GM23248 (cell line): ENCODE results near the gene ACIN1. TPM values are rescaled to one million over a fixed set of nuclear protein-coding genes. Genes with fewer than 3 reads are reported as not detected.

Experiments
- DNase-seq: peaks from one replicate; pipeline ENCODE4 v3.0.0-alpha.2; 2015
- H2AFZ ChIP-seq: fragments of 200-600 bp; sonication (generic); 2 replicates; pipeline ENCODE4 v1.6.1; 2016; ENCODE audit warnings: antibody characterized with exemption
- H3F3A ChIP-seq: fragments of 200-600 bp; sonication (generic); 2 replicates; pipeline ENCODE4 v1.6.1; 2016; ENCODE audit warnings: mild to moderate bottlenecking, antibody characterized with exemption, mixed run types; ENCODE audit not compliant: insufficient read depth
- H3K27ac ChIP-seq: fragments of 200-600 bp; sonication (generic); 2 replicates; pipeline ENCODE4 v1.5.1; 2016; ENCODE audit warnings: mild to moderate bottlenecking
- H3K27me3 ChIP-seq: fragments of 200-600 bp; sonication (generic); replicated peaks from 2 replicates; pipeline ENCODE4 v1.6.1; 2016; ENCODE audit warnings: mild to moderate bottlenecking; ENCODE audit not compliant: insufficient read depth
- H3K36me3 ChIP-seq: fragments of 200-600 bp; sonication (generic); 2 replicates; pipeline ENCODE4 v1.6.1; 2016; ENCODE audit warnings: low read depth, mild to moderate bottlenecking
- H3K4me1 ChIP-seq: fragments of 200-600 bp; sonication (generic); 2 replicates; pipeline ENCODE4 v1.6.1; 2016; ENCODE audit warnings: mild to moderate bottlenecking; ENCODE audit not compliant: insufficient read depth
- H3K4me2 ChIP-seq: fragments of 200-600 bp; sonication (generic); one replicate; pipeline ENCODE4 v1.6.1; 2016; ENCODE audit warnings: mild to moderate bottlenecking; ENCODE audit not compliant: unreplicated experiment
- H3K4me3 ChIP-seq: fragments of 200-600 bp; sonication (generic); 2 replicates; pipeline ENCODE4 v1.5.1; 2016; ENCODE audit warnings: mild to moderate bottlenecking
- H3K79me2 ChIP-seq: fragments of 200-600 bp; sonication (generic); 2 replicates; pipeline ENCODE4 v1.6.1; 2016; ENCODE audit warnings: mild to moderate bottlenecking; ENCODE audit not compliant: insufficient read depth
- H3K9ac ChIP-seq: fragments of 200-600 bp; sonication (generic); 2 replicates; pipeline ENCODE4 v1.6.1; 2016; ENCODE audit warnings: mild to moderate bottlenecking
- H3K9me2 ChIP-seq: fragments of 200-600 bp; sonication (generic); 2 replicates; pipeline ENCODE4 v1.6.1; 2016; ENCODE audit warnings: mixed run types, mild to moderate bottlenecking, moderate library complexity; ENCODE audit not compliant: insufficient read depth
- H3K9me3 ChIP-seq: fragments of 200-600 bp; sonication (generic); one replicate; pipeline ENCODE4 v1.6.1; 2017; ENCODE audit warnings: low read depth
- H4K20me1 ChIP-seq: fragments of 200-600 bp; sonication (generic); 2 replicates; pipeline ENCODE4 v1.6.0; 2016; ENCODE audit not compliant: insufficient read depth
- EZH2 ChIP-seq: fragments of 200-600 bp; sonication (generic); IDR thresholded peaks from 2 replicates; pipeline ENCODE4 v1.6.1; 2018; ENCODE audit warnings: antibody characterized with exemption, mild to moderate bottlenecking; ENCODE audit not compliant: insufficient read depth, poor library complexity, severe bottlenecking
- EZH2phosphoT487 ChIP-seq: fragments of 200-600 bp; sonication (generic); IDR thresholded peaks from 2 replicates; pipeline ENCODE4 v1.6.1; 2018; ENCODE audit warnings: antibody characterized with exemption, moderate library complexity, mild to moderate bottlenecking, low read depth; ENCODE audit not compliant: insufficient read depth
- WGBS, 2 experiments: methylation state at CpG; one replicate each; pipeline ENCODE4 v1.1.6; 2015 to 2017; ENCODE audit warnings: low lambda C conversion rate in 2 of 2, low coverage in 1 of 2; ENCODE audit errors: missing lambda C conversion rate in 2 of 2; 5-methylcytosine and 5-hydroxymethylcytosine counted together
- in situ Hi-C: fragments of 300-500 bp; cut with MboI; formaldehyde crosslinking; loops from 2 replicates; pipeline ENCODE4 v1.15.0; 2020
- polyA plus RNA-seq: library from polyadenylated mRNA; unstranded; fragments of >200 nt; fragmentation: Nextera tagmentation; extraction: Ambion mirVana; gene quantifications from 2 replicates; pipeline ENCODE4 v1.2.1, GENCODE V29; 2016
- total RNA-seq: library from RNA; depleted of rRNA; stranded (reverse); fragments of >200 nt; shearing (Covaris generic); gene quantifications from 2 replicates; pipeline ENCODE4 v1.2.3, GENCODE V29; 2014

ACIN1 gene
- total and polyA plus RNA-seq, 2 experiments from 2014 or later: 35.5 to 63.7 TPM

GRCh38 chr14:23136566-23137133, 41.7 kb upstream of the ACIN1 start:
- Histone ChIP-seq H3K4me1 (peaks cover 10% of the 10 kb centered on the region), H3F3A (no peaks in the 10 kb centered on the region), H3K79me2 (no peaks in the 10 kb centered on the region), H3K9ac (no peak overlapping the region), H3K9me3 (no peaks in the 10 kb centered on the region), H3K36me3 (no peaks in the 10 kb centered on the region), H3K4me3 (no peak overlapping the region), H3K27me3 (no peaks in the 10 kb centered on the region), H3K4me2 (no peak overlapping the region), H2AFZ (no peak overlapping the region), H3K9me2 (no peaks in the 10 kb centered on the region), H4K20me1 (no peaks in the 10 kb centered on the region), H3K27ac (no peak overlapping the region)
- 92 to 94% methylated on average over 14 to 16 of the region's 16 CpGs for WGBS, 2 experiments
- DNase-seq: no peak
- TF ChIP-seq EZH2: no peak
- no peak for TF ChIP-seq EZH2phosphoT487
- in situ Hi-C loops: no loop called here

DNA sequence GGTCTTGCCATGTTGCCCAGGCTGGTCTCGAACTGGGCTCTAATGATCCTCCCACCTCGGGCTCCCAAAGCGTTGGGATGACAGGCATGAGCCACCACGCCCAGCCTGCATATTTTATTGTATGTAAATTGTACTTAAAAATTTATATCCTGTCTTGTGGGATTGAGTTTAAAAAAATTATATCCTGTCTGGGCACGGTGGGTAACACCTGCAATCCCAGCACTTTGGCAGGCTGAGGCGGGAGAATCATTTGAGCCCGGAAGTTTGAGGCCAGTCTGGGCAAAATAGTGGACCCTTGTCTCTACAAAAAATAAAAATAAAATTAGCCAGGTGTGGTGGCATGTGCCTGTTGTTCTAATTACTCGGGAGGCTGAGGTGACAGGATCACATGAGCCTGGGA, 38.0 kb upstream of the ACIN1 start:
- no peak for TF ChIP-seq EZH2phosphoT487
- no peak for TF ChIP-seq EZH2
- no peaks in the 10 kb centered on the region for H3K79me2 ChIP-seq

DNA sequence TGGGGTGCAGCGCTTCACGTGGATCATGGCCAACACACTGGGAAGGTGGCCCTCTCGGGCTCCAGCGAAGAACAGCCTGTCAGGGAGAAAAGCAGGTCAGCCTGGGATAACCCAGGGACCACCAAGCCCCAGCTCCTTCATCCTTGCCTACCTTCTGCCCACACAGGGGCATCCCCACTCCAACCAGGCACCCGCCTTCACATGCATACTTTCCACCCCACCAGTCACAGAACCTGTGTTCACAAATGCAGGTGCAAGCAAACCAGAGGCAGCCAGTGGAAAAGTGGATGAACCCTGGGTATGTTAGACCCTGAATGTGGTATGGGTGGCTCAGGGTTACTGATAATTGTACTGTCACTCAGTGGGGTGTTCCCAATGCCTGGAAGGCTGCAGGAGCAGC, 36.5 kb upstream of the ACIN1 start:
- Histone ChIP-seq H2AFZ (no peak overlapping the region), H3K4me3 (no peak overlapping the region), H3K9me3 (no peaks in the 10 kb centered on the region), H3K9ac (no peak overlapping the region), H3F3A (no peaks in the 10 kb centered on the region), H3K27me3 (no peaks in the 10 kb centered on the region), H3K36me3 (no peaks in the 10 kb centered on the region), H3K9me2 (no peaks in the 10 kb centered on the region), H3K4me2 (no peak overlapping the region), H3K27ac (no peak overlapping the region), H4K20me1 (no peaks in the 10 kb centered on the region), H3K4me1 (no peaks in the 10 kb centered on the region), H3K79me2 (no peaks in the 10 kb centered on the region)
- TF ChIP-seq EZH2 (no peak), EZH2phosphoT487 (no peak)
- WGBS, 2 experiments: 83 to 91% methylated on average over 1 to 5 of the region's 5 CpGs
- no peak for DNase-seq
- in situ Hi-C loops: loop anchor here (5.0 kb wide), 1 partner anchor 51 kb away; the partner anchor contains the start of gene SLC7A8

More for the DNA sequence above, 38.0 kb upstream of the ACIN1 start:
- Histone ChIP-seq H3K4me2 (no peak overlapping the region), H3K27me3 (no peaks in the 10 kb centered on the region), H3K9me2 (no peaks in the 10 kb centered on the region), H3K36me3 (no peaks in the 10 kb centered on the region), H3K4me3 (no peak overlapping the region), H4K20me1 (no peaks in the 10 kb centered on the region), H3K9me3 (no peaks in the 10 kb centered on the region), H3K27ac (no peak overlapping the region), H3K4me1 (peaks cover 4% of the 10 kb centered on the region), H3K9ac (no peak overlapping the region), H2AFZ (no peak overlapping the region), H3F3A (no peaks in the 10 kb centered on the region)
- in situ Hi-C loops: loop anchor here (5.0 kb wide), 1 partner anchor 49 kb away; the partner anchor contains the start of gene SLC7A8
- DNase-seq: no peak
- WGBS, 2 experiments: 90 to 92% methylated on average over 8 of the region's 8 CpGs

DNA sequence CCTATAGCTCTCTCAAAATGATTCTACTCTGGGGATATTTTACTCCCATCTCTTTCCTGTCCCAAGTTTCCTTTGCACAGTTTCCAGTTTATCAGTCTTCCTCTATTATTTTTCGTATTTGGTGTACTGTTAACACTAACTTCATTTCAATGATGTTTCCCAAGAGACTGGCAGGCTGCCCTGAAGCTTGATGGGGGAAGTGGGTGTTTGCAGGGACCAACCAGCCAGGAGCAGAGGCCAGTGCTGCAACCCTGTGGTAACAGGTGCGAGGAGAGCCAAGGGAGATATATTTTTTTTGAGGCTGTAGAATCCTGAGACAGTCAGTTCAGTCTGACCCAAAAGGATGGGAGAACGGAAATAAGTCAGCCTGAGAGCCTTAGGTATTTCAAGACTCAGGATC, 35.9 kb upstream of the ACIN1 start:
- Histone ChIP-seq H3K36me3 (no peaks in the 10 kb centered on the region), H3K4me1 (no peaks in the 10 kb centered on the region), H3K9me2 (no peaks in the 10 kb centered on the region), H3K4me3 (no peak overlapping the region), H3F3A (no peaks in the 10 kb centered on the region), H3K9me3 (no peaks in the 10 kb centered on the region), H3K4me2 (no peak overlapping the region), H2AFZ (no peak overlapping the region), H3K27ac (no peak overlapping the region), H3K79me2 (no peaks in the 10 kb centered on the region), H3K9ac (no peak overlapping the region), H4K20me1 (no peaks in the 10 kb centered on the region), H3K27me3 (no peaks in the 10 kb centered on the region)
- no peak for DNase-seq
- WGBS, 2 experiments: 67 to 74% methylated on average over 3 of the region's 3 CpGs
- TF ChIP-seq EZH2phosphoT487 (no peak), EZH2 (no peak)
- in situ Hi-C loops: loop anchor here (5.0 kb wide), 1 partner anchor 51 kb away; the partner anchor contains the start of gene SLC7A8
